GM12892 (cell line): Measurements from ENCODE around the gene PKP4.

Source experiments
- DNase-seq: peaks from one replicate; pipeline ENCODE4 v3.0.0; 2011; ENCODE audit not compliant: insufficient read length
- FAIRE-seq: peaks from 2 replicates; lab custom pipeline; 2011; peaks lifted over from hg19 to GRCh38; lab: Jason Lieb, UNC
- POLR2A ChIP-seq: IDR thresholded peaks from 2 replicates; pipeline ENCODE4 v1.6.1; 2011; ENCODE audit warnings: low read depth, low read length, control low read depth
- POLR2AphosphoS5 ChIP-seq: IDR thresholded peaks from 2 replicates; pipeline ENCODE4 v1.6.1; 2011; ENCODE audit warnings: low read depth, low read length, control low read depth
- TAF1 ChIP-seq: IDR thresholded peaks from 2 replicates; pipeline ENCODE4 v1.6.1; 2011; ENCODE audit warnings: low read depth, mild to moderate bottlenecking, control low read depth, low read length, borderline replicate concordance

The PKP4 gene

GRCh38 chr2:158478237-158478636, 21.5 kb downstream of the PKP4 start:
- TF ChIP-seq TAF1 (no peak), POLR2AphosphoS5 (no peak), POLR2A (no peak)
- FAIRE-seq (no peak), DNase-seq (no peak)

- DNase-seq: no peak
- FAIRE-seq: no peak
- no peak for TF ChIP-seq POLR2AphosphoS5
- no peak for TF ChIP-seq TAF1
- TF ChIP-seq POLR2A: no peak
Measured at GRCh38 chr2:158478816-158479215, 22.1 kb downstream of the PKP4 start.

- no peak for TF ChIP-seq POLR2AphosphoS5
- TF ChIP-seq TAF1: no peak
- no peak for TF ChIP-seq POLR2A
- DNase-seq (no peak), FAIRE-seq (no peak)
Measured at GRCh38 chr2:158481116-158481515, 24.4 kb downstream of the PKP4 start.

- FAIRE-seq (no peak), DNase-seq (no peak)
- TF ChIP-seq POLR2A (no peak), POLR2AphosphoS5 (no peak), TAF1 (no peak)
Measured at GRCh38 chr2:158482594-158482993, 25.8 kb downstream of the PKP4 start.

GRCh38 chr2:158484892-158485556, 28.3 kb downstream of the PKP4 start:
- DNase-seq (no peak), FAIRE-seq (no peak)
- TF ChIP-seq POLR2AphosphoS5 (no peak), TAF1 (no peak), POLR2A (no peak)

- no peak for FAIRE-seq
- TF ChIP-seq TAF1 (no peak), POLR2A (no peak), POLR2AphosphoS5 (no peak)
Measured at GRCh38 chr2:158486150-158486969, 29.6 kb downstream of the PKP4 start.

GRCh38 chr2:158486970-158487325, 30.2 kb downstream of the PKP4 start:
- DNase-seq: no peak
- no peak for FAIRE-seq
- no peak for TF ChIP-seq TAF1
- TF ChIP-seq POLR2AphosphoS5: no peak

More at GRCh38 chr2:158486150-158486969, 29.6 kb downstream of the PKP4 start:
- DNase-seq: no peak

GRCh38 chr2:158487419-158487818, 30.7 kb downstream of the PKP4 start:
- FAIRE-seq: no peak
- TF ChIP-seq TAF1 (no peak), POLR2AphosphoS5 (no peak), POLR2A (no peak)
- DNase-seq: no peak

- TF ChIP-seq TAF1 (no peak), POLR2A (no peak), POLR2AphosphoS5 (no peak)
- DNase-seq: no peak
- FAIRE-seq: no peak
Measured at GRCh38 chr2:158488442-158489216, 31.9 kb downstream of the PKP4 start.

GRCh38 chr2:158489366-158490112, 32.8 kb downstream of the PKP4 start:
- FAIRE-seq (no peak), DNase-seq (no peak)
- TF ChIP-seq POLR2A (no peak), POLR2AphosphoS5 (no peak), TAF1 (no peak)

- FAIRE-seq (no peak), DNase-seq (no peak)
- TF ChIP-seq TAF1 (no peak), POLR2A (no peak), POLR2AphosphoS5 (no peak)
Measured at GRCh38 chr2:158491072-158491471, 34.3 kb downstream of the PKP4 start.
